Measurements from ENCODE around the gene SMARCD3.

SMARCD3 gene

DNA sequence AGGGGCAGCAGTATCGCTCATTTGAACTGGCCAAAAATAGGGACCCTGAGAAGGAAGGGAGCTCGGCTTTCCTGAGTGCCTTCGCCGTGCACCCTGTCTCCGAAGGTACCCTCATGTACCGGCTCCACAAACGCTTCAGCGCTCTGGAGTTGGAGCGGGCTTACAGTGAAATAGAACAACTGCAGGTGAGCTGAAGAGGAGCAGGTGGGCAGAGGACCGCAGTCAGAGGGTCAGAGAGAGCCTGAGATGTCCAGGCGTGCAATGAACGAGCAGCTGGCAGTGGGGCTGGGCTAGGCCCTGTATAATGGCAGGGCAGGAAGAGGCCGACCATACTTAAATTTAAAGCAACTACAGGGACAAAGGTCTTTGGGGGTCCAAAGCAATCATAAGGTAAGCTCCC is 12.1 kb downstream of the SMARCD3 start:
- peaks cover 12% of the 10 kb centered on the region for H3K36me3 ChIP-seq (replicated peaks; ENCODE audit: low read depth, low read length)
- peaks cover 46% of the 10 kb centered on the region for H4K20me1 ChIP-seq (ENCODE audit: insufficient read depth, low read length)
- H3K4me3 ChIP-seq (ENCODE audit: low read length) = no peak overlapping the region
- TF ChIP-seq EZH2phosphoT487 (IDR thresholded peaks at IDR 0.05; ENCODE audit: low read depth) = no peak
- TF ChIP-seq, protein P1, sequence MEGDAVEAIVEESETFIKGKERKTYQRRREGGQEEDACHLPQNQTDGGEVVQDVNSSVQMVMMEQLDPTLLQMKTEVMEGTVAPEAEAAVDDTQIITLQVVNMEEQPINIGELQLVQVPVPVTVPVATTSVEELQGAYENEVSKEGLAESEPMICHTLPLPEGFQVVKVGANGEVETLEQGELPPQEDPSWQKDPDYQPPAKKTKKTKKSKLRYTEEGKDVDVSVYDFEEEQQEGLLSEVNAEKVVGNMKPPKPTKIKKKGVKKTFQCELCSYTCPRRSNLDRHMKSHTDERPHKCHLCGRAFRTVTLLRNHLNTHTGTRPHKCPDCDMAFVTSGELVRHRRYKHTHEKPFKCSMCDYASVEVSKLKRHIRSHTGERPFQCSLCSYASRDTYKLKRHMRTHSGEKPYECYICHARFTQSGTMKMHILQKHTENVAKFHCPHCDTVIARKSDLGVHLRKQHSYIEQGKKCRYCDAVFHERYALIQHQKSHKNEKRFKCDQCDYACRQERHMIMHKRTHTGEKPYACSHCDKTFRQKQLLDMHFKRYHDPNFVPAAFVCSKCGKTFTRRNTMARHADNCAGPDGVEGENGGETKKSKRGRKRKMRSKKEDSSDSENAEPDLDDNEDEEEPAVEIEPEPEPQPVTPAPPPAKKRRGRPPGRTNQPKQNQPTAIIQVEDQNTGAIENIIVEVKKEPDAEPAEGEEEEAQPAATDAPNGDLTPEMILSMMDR (IDR thresholded peaks at IDR 0.05; ENCODE audit: low read depth, low read length) = no peak
- peaks cover 20% of the 10 kb centered on the region for H3K79me2 ChIP-seq (ENCODE audit: low read length)
- no peak overlapping the region for H3K4me2 ChIP-seq (ENCODE audit: low read length)
- H3K27me3 ChIP-seq (ENCODE audit: low read depth, low read length) = no peaks in the 10 kb centered on the region
- no peak overlapping the region for H3K27ac ChIP-seq (ENCODE audit: low read length)
- no peak overlapping the region for H3K9ac ChIP-seq (ENCODE audit: low read length)
- peaks cover 25% of the 10 kb centered on the region for H3K4me1 ChIP-seq (ENCODE audit: low read length)
- no peak overlapping the region for H2AFZ ChIP-seq (ENCODE audit: low read depth, low read length)
- no peaks in the 10 kb centered on the region for H3K9me3 ChIP-seq (ENCODE audit: insufficient read depth, low read length)

DNA sequence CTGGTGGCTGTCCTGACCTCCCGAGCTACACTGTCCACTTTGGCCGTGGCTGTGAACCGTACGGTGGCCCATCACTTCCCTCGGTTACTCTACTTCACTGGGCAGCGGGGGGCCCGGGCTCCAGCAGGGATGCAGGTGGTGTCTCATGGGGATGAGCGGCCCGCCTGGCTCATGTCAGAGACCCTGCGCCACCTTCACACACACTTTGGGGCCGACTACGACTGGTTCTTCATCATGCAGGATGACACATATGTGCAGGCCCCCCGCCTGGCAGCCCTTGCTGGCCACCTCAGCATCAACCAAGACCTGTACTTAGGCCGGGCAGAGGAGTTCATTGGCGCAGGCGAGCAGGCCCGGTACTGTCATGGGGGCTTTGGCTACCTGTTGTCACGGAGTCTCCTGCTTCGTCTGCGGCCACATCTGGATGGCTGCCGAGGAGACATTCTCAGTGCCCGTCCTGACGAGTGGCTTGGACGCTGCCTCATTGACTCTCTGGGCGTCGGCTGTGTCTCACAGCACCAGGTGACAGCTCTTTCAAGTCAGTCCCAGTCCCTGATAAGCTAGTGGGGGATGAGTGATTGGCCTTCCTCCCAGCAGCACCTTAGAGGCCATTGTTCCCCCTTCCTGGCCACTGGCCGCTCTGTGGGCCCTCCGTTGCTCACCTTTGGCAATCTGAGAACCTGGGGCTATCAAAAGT is 13.3 kb downstream of the SMARCD3 start:
- H2AFZ ChIP-seq (ENCODE audit: low read depth, low read length) = no peak overlapping the region
- no peaks in the 10 kb centered on the region for H3K9me3 ChIP-seq (ENCODE audit: insufficient read depth, low read length)
- H4K20me1 ChIP-seq (ENCODE audit: insufficient read depth, low read length) = peaks cover 46% of the 10 kb centered on the region
- H3K79me2 ChIP-seq (ENCODE audit: low read length) = peaks cover 20% of the 10 kb centered on the region
- no peak overlapping the region for H3K4me2 ChIP-seq (ENCODE audit: low read length)
- no peaks in the 10 kb centered on the region for H3K27me3 ChIP-seq (ENCODE audit: low read depth, low read length)
- H3K27ac ChIP-seq (ENCODE audit: low read length) = no peak overlapping the region
- H3K4me1 ChIP-seq (ENCODE audit: low read length) = peaks cover 27% of the 10 kb centered on the region
- H3K36me3 ChIP-seq (replicated peaks; ENCODE audit: low read depth, low read length) = peaks cover 12% of the 10 kb centered on the region
- no peak overlapping the region for H3K4me3 ChIP-seq (ENCODE audit: low read length)
- TF ChIP-seq, protein P1 (IDR thresholded peaks at IDR 0.05; ENCODE audit: low read depth, low read length) = no peak
- no peak for TF ChIP-seq EZH2phosphoT487 (IDR thresholded peaks at IDR 0.05; ENCODE audit: low read depth)
- H3K9ac ChIP-seq (ENCODE audit: low read length) = no peak overlapping the region

DNA sequence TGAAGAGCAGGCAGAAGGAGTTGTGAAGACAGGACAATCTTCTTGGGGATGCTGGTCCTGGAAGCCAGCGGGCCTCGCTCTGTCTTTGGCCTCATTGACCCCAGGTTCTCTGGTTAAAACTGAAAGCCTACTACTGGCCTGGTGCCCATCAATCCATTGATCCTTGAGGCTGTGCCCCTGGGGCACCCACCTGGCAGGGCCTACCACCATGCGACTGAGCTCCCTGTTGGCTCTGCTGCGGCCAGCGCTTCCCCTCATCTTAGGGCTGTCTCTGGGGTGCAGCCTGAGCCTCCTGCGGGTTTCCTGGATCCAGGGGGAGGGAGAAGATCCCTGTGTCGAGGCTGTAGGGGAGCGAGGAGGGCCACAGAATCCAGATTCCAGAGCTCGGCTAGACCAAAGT is 14.7 kb downstream of the SMARCD3 start:
- TF ChIP-seq, protein P1 (IDR thresholded peaks at IDR 0.05; ENCODE audit: low read depth, low read length) = no peak
- TF ChIP-seq EZH2phosphoT487 (IDR thresholded peaks at IDR 0.05; ENCODE audit: low read depth) = no peak
- H2AFZ ChIP-seq (ENCODE audit: low read depth, low read length) = no peak overlapping the region
- H3K4me3 ChIP-seq (ENCODE audit: low read length) = peak overlapping the region; percentile 99
- H3K27ac ChIP-seq (ENCODE audit: low read length) = no peak overlapping the region
- peak overlapping the region; percentile 95 for H3K4me2 ChIP-seq (ENCODE audit: low read length)
- peak overlapping the region; percentile 93; the same call in 1 of the 2 replicates for H3K9ac ChIP-seq (ENCODE audit: low read length)
- H3K9me3 ChIP-seq (ENCODE audit: insufficient read depth, low read length) = no peaks in the 10 kb centered on the region
- H4K20me1 ChIP-seq (ENCODE audit: insufficient read depth, low read length) = peaks cover 37% of the 10 kb centered on the region
- no peaks in the 10 kb centered on the region for H3K27me3 ChIP-seq (ENCODE audit: low read depth, low read length)
- peaks cover 19% of the 10 kb centered on the region for H3K4me1 ChIP-seq (ENCODE audit: low read length)
- H3K79me2 ChIP-seq (ENCODE audit: low read length) = peaks cover 20% of the 10 kb centered on the region
- peaks cover 12% of the 10 kb centered on the region for H3K36me3 ChIP-seq (replicated peaks; ENCODE audit: low read depth, low read length)

DNA sequence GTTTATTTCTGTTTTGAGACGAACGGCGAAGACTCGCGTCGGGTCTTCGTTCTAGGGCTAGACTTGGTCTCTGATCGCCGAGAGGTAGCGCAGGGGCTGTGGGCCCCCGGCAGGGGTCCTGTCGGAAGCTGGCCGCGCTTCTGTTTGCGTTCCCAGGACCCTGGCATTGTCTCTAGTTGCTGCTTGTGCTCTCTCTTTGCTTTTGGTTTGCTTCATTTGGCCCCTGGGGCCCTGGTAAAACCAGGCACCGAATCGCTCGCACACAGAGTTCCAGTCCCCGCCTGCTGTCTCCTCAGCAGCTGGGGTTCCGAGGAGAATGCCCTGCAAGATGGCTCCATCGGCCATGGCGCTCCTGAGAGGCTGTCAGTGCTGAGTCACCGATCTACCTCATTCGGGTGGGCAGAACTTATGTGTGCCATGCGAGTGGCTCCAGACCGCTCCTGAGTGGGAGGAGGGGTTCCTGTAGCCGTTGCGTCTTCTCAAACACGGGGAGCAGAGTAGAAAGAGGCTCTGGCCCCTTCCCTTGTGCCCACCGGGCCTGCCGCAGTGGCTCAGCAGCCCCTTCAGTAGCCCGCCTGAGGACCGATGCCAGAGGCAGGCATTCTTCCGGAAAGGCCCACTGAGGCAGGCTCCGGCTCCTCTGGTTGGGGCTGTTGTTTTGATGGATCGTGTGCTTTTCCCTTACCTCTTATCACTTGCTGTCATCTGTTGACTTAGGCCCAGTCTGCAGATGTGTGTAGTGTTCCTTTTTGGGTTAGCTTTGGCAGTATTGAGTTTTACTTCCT is 15.4 kb downstream of the SMARCD3 start:
- peaks cover 16% of the 10 kb centered on the region for H3K4me1 ChIP-seq (ENCODE audit: low read length)
- peaks cover 30% of the 10 kb centered on the region for H4K20me1 ChIP-seq (ENCODE audit: insufficient read depth, low read length)
- H3K9ac ChIP-seq (ENCODE audit: low read length) = peak overlapping the region; percentile 93
- peak overlapping the region; percentile 22 for H3K27ac ChIP-seq (ENCODE audit: low read length)
- H3K36me3 ChIP-seq (replicated peaks; ENCODE audit: low read depth, low read length) = peaks cover 11% of the 10 kb centered on the region
- no peaks in the 10 kb centered on the region for H3K27me3 ChIP-seq (ENCODE audit: low read depth, low read length)
- no peaks in the 10 kb centered on the region for H3K9me3 ChIP-seq (ENCODE audit: insufficient read depth, low read length)
- peak overlapping the region; percentile 99 for H3K4me3 ChIP-seq (ENCODE audit: low read length)
- TF ChIP-seq, protein P1 (IDR thresholded peaks at IDR 0.05; ENCODE audit: low read depth, low read length) = no peak
- TF ChIP-seq EZH2phosphoT487 (IDR thresholded peaks at IDR 0.05; ENCODE audit: low read depth) = no peak
- H3K79me2 ChIP-seq (ENCODE audit: low read length) = peaks cover 20% of the 10 kb centered on the region
- peak overlapping the region; percentile 95 for H3K4me2 ChIP-seq (ENCODE audit: low read length)
- H2AFZ ChIP-seq (ENCODE audit: low read depth, low read length) = no peak overlapping the region

Measured in OCI-LY3 (cell line).